H9 (cell line): ENCODE results near the gene TCEA2. TPM values are rescaled to one million over a fixed set of nuclear protein-coding genes. Genes with fewer than 3 reads are reported as not detected.

Experiments
- DNase-seq: peaks from one replicate; pipeline ENCODE4 v3.0.0-alpha.2; 2017
- H2AFZ ChIP-seq: one replicate; pipeline ENCODE4 v1.6.1; 2013; ENCODE audit warnings: mild to moderate bottlenecking, low read length, control low read depth, moderate library complexity
- H2AK5ac ChIP-seq: 2 replicates; pipeline ENCODE4 v1.6.1; 2013; ENCODE audit warnings: low read length, control low read depth, mixed read lengths; ENCODE audit not compliant: insufficient read length
- H2BK120ac ChIP-seq: one replicate; pipeline ENCODE4 v1.6.1; 2013; ENCODE audit warnings: low read depth, mild to moderate bottlenecking, low read length, control low read depth, inconsistent platforms; ENCODE audit not compliant: poor library complexity, severe bottlenecking
- H2BK12ac ChIP-seq: 2 replicates; pipeline ENCODE4 v1.6.1; 2013; ENCODE audit warnings: low read length, control low read depth, mixed read lengths, low read depth; ENCODE audit not compliant: insufficient read length
- H2BK15ac ChIP-seq: 2 replicates; pipeline ENCODE4 v1.6.1; 2013; ENCODE audit warnings: low read depth, low read length, control low read depth
- H2BK20ac ChIP-seq: one replicate; pipeline ENCODE4 v1.6.1; 2013; ENCODE audit warnings: low read depth, mild to moderate bottlenecking, low read length, control low read depth, inconsistent platforms; ENCODE audit not compliant: poor library complexity, severe bottlenecking
- H2BK5ac ChIP-seq: 2 replicates; pipeline ENCODE4 v1.6.1; 2013; ENCODE audit warnings: low read length, control low read depth, mixed read lengths; ENCODE audit not compliant: insufficient read length
- H3K14ac ChIP-seq: 2 replicates; pipeline ENCODE4 v1.6.1; 2013; ENCODE audit warnings: low read length, control low read depth; ENCODE audit not compliant: insufficient read depth
- H3K18ac ChIP-seq: 2 replicates; pipeline ENCODE4 v1.6.1; 2013; ENCODE audit warnings: low read depth, mild to moderate bottlenecking, mixed read lengths, low read length, control low read depth; ENCODE audit not compliant: insufficient read length
- H3K23ac ChIP-seq: 2 replicates; pipeline ENCODE4 v1.6.1; 2013; ENCODE audit warnings: low read length, control low read depth, mixed read lengths, low read depth; ENCODE audit not compliant: insufficient read length
- H3K23me2 ChIP-seq: 2 replicates; pipeline ENCODE4 v1.6.1; 2013; ENCODE audit warnings: low read depth, mild to moderate bottlenecking, mixed read lengths, low read length, control low read depth; ENCODE audit not compliant: insufficient read length, poor library complexity, severe bottlenecking
- H3K27ac ChIP-seq: 2 replicates; pipeline ENCODE4 v1.5.1; 2013; ENCODE audit warnings: low read length, control low read depth, mixed read lengths, low read depth; ENCODE audit not compliant: insufficient read length
- H3K27me3 ChIP-seq: 2 replicates; pipeline ENCODE4 v1.6.1; 2013; ENCODE audit warnings: low read length, control low read depth, inconsistent platforms; ENCODE audit not compliant: insufficient read depth
- H3K4ac ChIP-seq: 2 replicates; pipeline ENCODE4 v1.6.1; 2013; ENCODE audit warnings: low read depth, mild to moderate bottlenecking, control low read depth, inconsistent platforms, low read length, moderate library complexity
- H3K4me1 ChIP-seq: 2 replicates; pipeline ENCODE4 v1.6.1; 2013; ENCODE audit warnings: low read length, control low read depth, inconsistent platforms; ENCODE audit not compliant: insufficient read depth
- H3K4me2 ChIP-seq: 2 replicates; pipeline ENCODE4 v1.6.1; 2013; ENCODE audit warnings: low read length, control low read depth, mixed read lengths; ENCODE audit not compliant: insufficient read length, insufficient read depth
- H3K56ac ChIP-seq: 2 replicates; pipeline ENCODE4 v1.6.1; 2013; ENCODE audit warnings: low read depth, mild to moderate bottlenecking, mixed read lengths, low read length, control low read depth; ENCODE audit not compliant: insufficient read length
- H3K79me1 ChIP-seq: 2 replicates; pipeline ENCODE4 v1.6.1; 2013; ENCODE audit warnings: low read depth, mild to moderate bottlenecking, moderate library complexity, low read length, control low read depth, inconsistent platforms; ENCODE audit not compliant: insufficient read depth, poor library complexity, severe bottlenecking
- H3K79me2 ChIP-seq: 2 replicates; pipeline ENCODE4 v1.6.1; 2013; ENCODE audit warnings: low read length, control low read depth, inconsistent platforms; ENCODE audit not compliant: insufficient read depth
- H3K9ac ChIP-seq: 2 replicates; pipeline ENCODE4 v1.6.1; 2013; ENCODE audit warnings: low read length, control low read depth, mixed read lengths; ENCODE audit not compliant: insufficient read length; ENCODE audit errors: extremely low read depth
- H3K9me3 ChIP-seq: one replicate; pipeline ENCODE4 v1.6.1; 2013; ENCODE audit warnings: low read depth, low read length, inconsistent platforms; ENCODE audit not compliant: control insufficient read depth
- H3T11ph ChIP-seq: one replicate; pipeline ENCODE4 v1.6.1; 2013; ENCODE audit warnings: mild to moderate bottlenecking, low read length, control low read depth, inconsistent platforms
- H4K20me1 ChIP-seq: one replicate; pipeline ENCODE4 v1.6.1; 2013; ENCODE audit not compliant: control insufficient read depth, insufficient read length, insufficient read depth
- H4K5ac ChIP-seq: 2 replicates; pipeline ENCODE4 v1.6.1; 2013; ENCODE audit warnings: low read depth, mild to moderate bottlenecking, mixed read lengths, low read length, control low read depth; ENCODE audit not compliant: insufficient read length
- H4K8ac ChIP-seq: replicated peaks from 2 replicates; pipeline ENCODE4 v1.6.1; 2013; ENCODE audit warnings: low read length, control low read depth, mixed read lengths, low read depth; ENCODE audit not compliant: insufficient read length
- H4K91ac ChIP-seq: 2 replicates; pipeline ENCODE4 v1.6.1; 2013; ENCODE audit warnings: low read depth, mild to moderate bottlenecking, moderate library complexity, mixed read lengths, low read length, control low read depth; ENCODE audit not compliant: insufficient read length
- H3K27ac Mint-ChIP-seq, 3 experiments: 2 replicates in 2 of 3; 3 replicates in 1 of 3; pipeline ENCODE4 v1.8.0; 2020 to 2021; ENCODE audit warnings: mixed read lengths in 3 of 3, mild to moderate bottlenecking in 1 of 3, moderate library complexity in 1 of 3
- H3K27me3 Mint-ChIP-seq: 2 replicates; pipeline ENCODE4 v1.8.0; 2021; ENCODE audit warnings: low read depth, mild to moderate bottlenecking, moderate library complexity, mixed read lengths
- H3K36me3 Mint-ChIP-seq, 3 experiments: 2 replicates in 2 of 3; 3 replicates in 1 of 3; pipeline ENCODE4 v1.8.0; 2020 to 2021; ENCODE audit warnings: low read depth in 3 of 3, mixed read lengths in 3 of 3; ENCODE audit not compliant: insufficient read depth in 1 of 3
- H3K4me1 Mint-ChIP-seq, 2 experiments: 2 replicates each; pipeline ENCODE4 v1.8.0; 2020; ENCODE audit warnings: mixed read lengths in 2 of 2
- H3K4me3 Mint-ChIP-seq, 2 experiments: 2 replicates in 1 of 2; 3 replicates in 1 of 2; pipeline ENCODE4 v1.8.0; 2020 to 2021; ENCODE audit warnings: mild to moderate bottlenecking in 2 of 2, mixed read lengths in 2 of 2, moderate library complexity in 1 of 2
- H3K9me3 Mint-ChIP-seq, 2 experiments: 2 replicates in 1 of 2; 3 replicates in 1 of 2; pipeline ENCODE4 v1.8.0; 2020; ENCODE audit warnings: mild to moderate bottlenecking in 2 of 2, mixed read lengths in 2 of 2, moderate library complexity in 1 of 2
- WGBS: extraction: QIAGEN DNeasy Blood & Tissue Kit; methylation state at CpG from one replicate; pipeline ENCODE4 v1.1.7; 2013; ENCODE audit warnings: missing lambda C conversion rate, low lambda C conversion rate, mixed read lengths; ENCODE audit not compliant: insufficient read length; ENCODE audit errors: extremely low coverage; 5-methylcytosine and 5-hydroxymethylcytosine counted together
- total RNA-seq: library from RNA; stranded (reverse); gene quantifications from 2 replicates; pipeline ENCODE4 v1.2.1, GENCODE V29; 2021
- TF ChIP-seq, protein P1 (sequence below): fragments of 200-600 bp; sonication (generic); conservative IDR thresholded peaks from 3 replicates; pipeline ENCODE4 v1.8.0; 2021; ENCODE audit warnings: antibody characterized with exemption, mild to moderate bottlenecking

Gene TCEA2
- total RNA-seq, 1 experiment from 2014 or later = 51.7 TPM

DNA sequence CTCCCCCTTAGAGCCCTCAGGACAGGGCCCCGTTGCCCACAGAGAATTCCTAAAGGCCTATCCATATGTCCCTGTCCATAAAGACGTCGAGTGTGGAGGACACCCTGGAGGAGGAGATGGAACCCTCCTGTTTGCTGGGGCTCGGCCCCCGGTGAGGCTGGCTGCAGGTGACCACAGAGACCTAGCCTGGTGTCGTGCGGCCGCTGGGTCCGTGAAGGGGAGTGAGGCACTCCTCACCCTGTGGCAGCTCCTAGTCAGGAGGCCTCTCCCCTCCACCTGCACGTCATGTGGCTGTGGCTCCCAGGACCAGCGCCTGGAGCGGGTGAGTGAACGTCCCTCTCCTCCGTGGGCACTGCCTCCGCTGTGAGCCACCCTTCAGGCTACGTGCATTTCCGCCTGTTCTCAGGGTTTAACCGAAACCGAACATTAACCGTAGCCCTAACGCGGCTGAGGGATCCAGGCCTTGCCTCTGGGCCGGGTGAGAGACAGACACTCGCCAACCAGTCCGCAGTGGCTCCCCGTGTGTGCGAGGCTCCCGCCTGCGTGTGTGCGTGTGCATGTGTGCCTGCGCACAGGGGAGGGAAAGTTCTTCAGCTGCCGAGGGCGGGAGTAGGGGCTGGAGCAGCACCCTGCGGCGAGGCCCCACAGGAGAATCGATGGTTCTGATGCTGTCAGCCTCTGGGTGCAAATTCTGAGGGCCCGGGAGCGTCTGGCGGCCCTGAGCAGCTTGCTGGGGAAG is 5.9 kb upstream of the TCEA2 start:
- no peak for DNase-seq
- H2BK15ac ChIP-seq = no peak overlapping the region
- no peaks in the 10 kb centered on the region; a peak in 1 of 7 replicates for H3K36me3 Mint-ChIP-seq
- no peak overlapping the region for H2BK120ac ChIP-seq
- H3K23ac ChIP-seq = no peak overlapping the region
- no peak overlapping the region for H2AK5ac ChIP-seq
- H2BK20ac ChIP-seq = no peak overlapping the region
- H4K8ac ChIP-seq = no peak overlapping the region
- TF ChIP-seq, protein P1, sequence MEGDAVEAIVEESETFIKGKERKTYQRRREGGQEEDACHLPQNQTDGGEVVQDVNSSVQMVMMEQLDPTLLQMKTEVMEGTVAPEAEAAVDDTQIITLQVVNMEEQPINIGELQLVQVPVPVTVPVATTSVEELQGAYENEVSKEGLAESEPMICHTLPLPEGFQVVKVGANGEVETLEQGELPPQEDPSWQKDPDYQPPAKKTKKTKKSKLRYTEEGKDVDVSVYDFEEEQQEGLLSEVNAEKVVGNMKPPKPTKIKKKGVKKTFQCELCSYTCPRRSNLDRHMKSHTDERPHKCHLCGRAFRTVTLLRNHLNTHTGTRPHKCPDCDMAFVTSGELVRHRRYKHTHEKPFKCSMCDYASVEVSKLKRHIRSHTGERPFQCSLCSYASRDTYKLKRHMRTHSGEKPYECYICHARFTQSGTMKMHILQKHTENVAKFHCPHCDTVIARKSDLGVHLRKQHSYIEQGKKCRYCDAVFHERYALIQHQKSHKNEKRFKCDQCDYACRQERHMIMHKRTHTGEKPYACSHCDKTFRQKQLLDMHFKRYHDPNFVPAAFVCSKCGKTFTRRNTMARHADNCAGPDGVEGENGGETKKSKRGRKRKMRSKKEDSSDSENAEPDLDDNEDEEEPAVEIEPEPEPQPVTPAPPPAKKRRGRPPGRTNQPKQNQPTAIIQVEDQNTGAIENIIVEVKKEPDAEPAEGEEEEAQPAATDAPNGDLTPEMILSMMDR = no peak
- no peak overlapping the region for H3K18ac ChIP-seq
- H3K9me3 Mint-ChIP-seq = no peaks in the 10 kb centered on the region; a peak in 1 of 5 replicates
- no peak overlapping the region for H3K14ac ChIP-seq
- H3K27me3 Mint-ChIP-seq = peaks cover 15% of the 10 kb centered on the region
- H2BK5ac ChIP-seq = no peak overlapping the region
- no peak overlapping the region for H4K91ac ChIP-seq
- no peaks in the 10 kb centered on the region for H3K9me3 ChIP-seq
- no peaks in the 10 kb centered on the region for H3K79me2 ChIP-seq
- H4K5ac ChIP-seq = no peak overlapping the region
- H2AFZ ChIP-seq = no peak overlapping the region
- H3K4me1 Mint-ChIP-seq = peaks cover 23 to 32% of the 10 kb centered on the region in 2 experiments
- no peak overlapping the region; a peak in 1 of 7 replicates for H3K27ac Mint-ChIP-seq
- no peak overlapping the region; a peak in 1 of 5 replicates for H3K4me3 Mint-ChIP-seq
- WGBS = no CpG with 5 or more reads among the region's 39 CpGs
- no peak overlapping the region for H2BK12ac ChIP-seq
- H3K4ac ChIP-seq = no peak overlapping the region
- H3K79me1 ChIP-seq = no peaks in the 10 kb centered on the region
- no peaks in the 10 kb centered on the region for H3K27me3 ChIP-seq
- no peak overlapping the region for H3T11ph ChIP-seq
- no peaks in the 10 kb centered on the region for H4K20me1 ChIP-seq
- H3K4me2 ChIP-seq = no peak overlapping the region
- no peak overlapping the region for H3K27ac ChIP-seq
- no peak overlapping the region for H3K56ac ChIP-seq
- H3K4me1 ChIP-seq = no peaks in the 10 kb centered on the region
- H3K9ac ChIP-seq = no peak overlapping the region
- H3K23me2 ChIP-seq = no peaks in the 10 kb centered on the region
